ENCODE measurements around the gene HIVEP3.

The HIVEP3 gene

GRCh38 chr1:41847733-41848132 is 71.0 kb downstream of the HIVEP3 start:
- no peak for DNase-seq (ENCODE audit: low read depth)

GRCh38 chr1:41846625-41847405 is 71.9 kb downstream of the HIVEP3 start:
- DNase-seq (ENCODE audit: low read depth) = no peak

GRCh38 chr1:41844781-41845272 is 73.9 kb downstream of the HIVEP3 start:
- DNase-seq (ENCODE audit: low read depth) = no peak

- DNase-seq (ENCODE audit: low read depth) = no peak
Observed at GRCh38 chr1:41844255-41844654, 74.5 kb downstream of the HIVEP3 start.

- no peak for DNase-seq (ENCODE audit: low read depth)
Observed at GRCh38 chr1:41842993-41843755, 75.5 kb downstream of the HIVEP3 start.

GRCh38 chr1:41842326-41842725 is 76.4 kb downstream of the HIVEP3 start:
- DNase-seq (ENCODE audit: low read depth) = no peak

- DNase-seq (ENCODE audit: low read depth) = no peak
Observed at GRCh38 chr1:41840592-41841246, 78.0 kb downstream of the HIVEP3 start.

- no peak for DNase-seq (ENCODE audit: low read depth)
Observed at GRCh38 chr1:41838266-41838665, 80.5 kb downstream of the HIVEP3 start.

- no peak for DNase-seq (ENCODE audit: low read depth)
Observed at GRCh38 chr1:41837691-41838090, 81.0 kb downstream of the HIVEP3 start.

GRCh38 chr1:41835485-41835884 is 83.2 kb downstream of the HIVEP3 start:
- DNase-seq (ENCODE audit: low read depth) = no peak

GRCh38 chr1:41833519-41834000 is 85.2 kb downstream of the HIVEP3 start:
- no peak for DNase-seq (ENCODE audit: low read depth)

GRCh38 chr1:41830726-41831125 is 88.0 kb downstream of the HIVEP3 start:
- no peak for DNase-seq (ENCODE audit: low read depth)

- DNase-seq (ENCODE audit: low read depth) = no peak
Observed at GRCh38 chr1:41827991-41828570, 90.6 kb downstream of the HIVEP3 start.

GRCh38 chr1:41823471-41823870 is 95.3 kb downstream of the HIVEP3 start:
- no peak for DNase-seq (ENCODE audit: low read depth)

- no peak for DNase-seq (ENCODE audit: low read depth)
Observed at GRCh38 chr1:41822866-41823265, 95.9 kb downstream of the HIVEP3 start.

- no peak for DNase-seq (ENCODE audit: low read depth)
Observed at GRCh38 chr1:41819843-41820242, 98.9 kb downstream of the HIVEP3 start.

GRCh38 chr1:41819069-41819468 is 99.7 kb downstream of the HIVEP3 start:
- no peak for DNase-seq (ENCODE audit: low read depth)

GRCh38 chr1:41816061-41816460 is 102.7 kb downstream of the HIVEP3 start:
- no peak for DNase-seq (ENCODE audit: low read depth)

- no peak for DNase-seq (ENCODE audit: low read depth)
Observed at GRCh38 chr1:41813755-41814745, 104.7 kb downstream of the HIVEP3 start.

GRCh38 chr1:41813226-41813625 is 105.5 kb downstream of the HIVEP3 start:
- DNase-seq (ENCODE audit: low read depth) = no peak

- peak; percentile 49 for DNase-seq (ENCODE audit: low read depth)
Observed at GRCh38 chr1:41812453-41812852, 106.3 kb downstream of the HIVEP3 start.
